NCI-H226 (cell line): ENCODE results near the gene SYT13.

ENCODE experiments used
- DNase-seq: peaks from one replicate; pipeline ENCODE4 v3.0.0-alpha.2; 2015

The SYT13 gene

DNA sequence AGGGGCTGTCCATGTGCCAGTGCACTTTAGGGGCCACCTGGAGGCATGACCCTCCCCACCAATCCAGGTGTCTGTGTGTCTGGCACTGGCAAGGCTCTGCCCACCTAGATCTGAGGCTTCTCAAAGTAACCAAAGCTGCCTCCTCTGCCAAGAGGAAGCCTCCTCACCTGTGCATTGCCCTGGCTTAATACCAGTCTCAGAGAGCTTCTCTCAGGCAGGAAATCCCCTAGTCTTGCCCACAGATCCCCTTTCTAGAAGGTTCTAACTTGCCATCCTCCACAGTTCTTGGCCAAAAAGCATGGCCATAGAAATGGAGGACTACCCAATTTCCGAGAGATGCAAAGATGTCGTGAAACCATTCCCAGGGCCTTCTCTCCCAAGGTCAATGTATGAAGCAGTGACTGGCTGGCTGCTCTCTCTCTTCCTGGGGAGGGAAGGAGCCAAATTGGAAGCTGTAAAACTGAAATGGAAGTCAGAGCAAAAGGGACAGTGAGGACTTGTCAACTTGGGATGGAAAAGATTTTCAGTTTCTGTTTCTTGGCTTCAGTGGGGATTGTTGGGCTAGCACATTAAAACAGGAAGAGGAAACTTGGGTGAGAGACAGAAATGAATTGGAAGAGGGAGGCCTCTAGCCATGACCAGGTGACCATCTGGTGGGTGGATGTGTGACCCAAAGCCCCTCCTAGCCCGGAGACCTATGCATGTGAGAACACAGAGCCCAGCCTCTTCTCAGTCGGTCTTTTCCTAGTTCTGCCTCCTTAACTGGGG is 70.9 kb downstream of the SYT13 start:
- DNase-seq: no peak

DNA sequence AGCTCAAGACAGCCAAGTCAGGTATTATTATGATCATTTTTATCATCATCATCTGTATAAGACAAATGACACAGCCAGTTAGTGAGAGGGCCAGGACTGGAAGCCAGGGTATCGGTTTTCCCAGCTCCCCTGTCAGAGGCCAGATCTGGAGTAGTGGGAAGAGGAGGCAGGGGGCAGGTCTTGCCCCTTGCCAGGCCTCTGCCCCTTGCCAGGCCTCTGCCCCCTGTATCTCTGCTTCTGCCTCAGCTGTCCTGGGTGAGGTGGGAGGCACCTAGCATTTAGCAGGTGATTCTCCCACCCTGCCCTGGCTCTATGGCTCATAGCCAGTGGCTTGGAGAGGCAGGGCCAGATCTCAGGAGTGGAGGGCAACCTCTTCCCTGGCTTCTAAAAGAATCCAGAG is 72.4 kb downstream of the SYT13 start:
- DNase-seq: no peak

DNA sequence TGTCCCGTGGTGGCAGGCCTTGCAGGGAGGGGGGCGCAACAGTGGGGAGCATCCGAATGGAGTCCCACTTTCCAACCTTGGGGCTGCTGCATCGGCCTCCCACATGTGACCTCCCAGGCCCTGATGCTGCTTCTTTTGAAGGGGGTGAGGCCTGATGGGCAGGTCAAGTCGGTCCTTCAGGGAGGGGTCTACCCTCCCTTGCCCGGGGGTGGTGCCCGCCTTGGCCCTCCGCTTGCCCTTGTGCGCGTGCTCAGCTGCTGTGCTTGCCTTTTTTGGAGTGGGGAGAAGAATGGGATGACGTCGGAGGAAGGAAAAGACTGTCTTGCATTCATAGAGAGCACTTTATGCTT is 72.8 kb downstream of the SYT13 start:
- no peak for DNase-seq

DNA sequence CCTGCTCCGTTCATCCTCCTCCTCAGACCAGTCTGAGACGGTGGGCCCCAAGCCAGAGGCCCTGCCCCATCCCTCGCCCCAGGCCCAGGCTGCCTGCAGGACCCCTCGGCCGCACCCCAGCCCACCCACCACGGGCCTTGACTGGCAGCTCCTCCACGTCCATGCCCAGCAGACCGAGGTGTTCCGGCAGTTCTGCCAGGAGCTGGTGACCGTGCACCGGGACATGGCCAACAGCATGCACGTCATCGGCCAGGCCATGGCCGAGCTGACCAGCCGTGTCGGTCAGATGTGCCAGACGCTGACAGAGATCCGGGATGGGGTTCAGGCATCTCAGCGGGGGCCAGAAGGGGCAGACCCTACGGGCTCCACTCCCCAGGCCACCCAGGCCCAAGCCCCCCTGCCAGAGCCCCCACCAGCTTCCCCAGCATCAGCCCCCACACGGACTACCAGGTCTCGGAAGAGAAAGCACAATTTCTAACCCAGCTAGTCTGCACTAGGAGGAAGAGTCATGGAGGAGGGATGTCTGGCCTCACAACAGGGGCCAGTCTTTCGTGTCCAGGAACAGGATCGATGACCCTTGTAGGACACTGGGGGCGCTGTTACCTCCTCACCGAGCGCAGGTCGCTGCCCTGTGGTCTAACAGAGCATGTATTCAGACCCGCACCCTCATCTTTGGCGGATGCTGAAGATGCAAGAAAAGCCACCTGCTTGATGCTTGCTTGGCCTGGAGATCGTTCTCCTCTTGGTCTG is 73.4 kb downstream of the SYT13 start:
- DNase-seq: no peak

DNA sequence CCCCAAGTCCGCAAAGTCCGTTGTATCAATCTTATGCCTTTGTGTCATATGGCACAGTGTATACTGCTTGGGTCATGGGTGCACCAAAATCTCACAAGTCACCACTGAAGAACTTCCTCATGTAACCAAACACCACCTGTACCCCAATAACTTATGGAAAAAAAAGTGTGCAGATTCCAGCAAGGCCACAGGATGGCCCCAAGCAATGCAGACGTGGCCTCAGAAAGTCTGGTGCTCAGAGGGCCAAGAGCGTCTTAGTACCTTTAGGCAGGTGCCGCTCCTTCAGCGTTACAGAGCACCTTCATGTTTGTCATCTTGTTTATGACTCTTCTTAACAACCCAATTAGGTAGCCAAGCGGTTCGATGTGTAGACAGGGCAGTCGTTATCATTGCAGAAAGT is 74.4 kb downstream of the SYT13 start:
- DNase-seq: no peak

DNA sequence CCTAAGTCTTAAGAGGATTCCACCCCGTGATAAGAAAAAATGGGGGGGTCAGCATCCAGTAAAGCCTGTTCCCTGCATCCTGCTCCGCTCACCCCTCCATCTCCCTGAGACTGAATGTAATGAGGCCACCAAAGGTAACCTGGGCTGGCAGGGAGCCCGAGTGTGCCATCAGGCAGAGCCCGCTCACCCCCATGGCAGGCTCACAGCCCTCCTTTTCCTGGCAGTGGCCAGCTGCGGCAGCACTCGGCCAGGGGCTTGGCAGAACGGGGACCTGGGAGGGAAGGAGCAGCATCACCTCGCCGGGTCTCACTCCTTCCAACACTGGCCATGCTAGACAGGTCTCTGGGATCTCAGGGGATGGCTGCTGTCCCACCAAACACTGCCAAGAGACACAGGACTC is 75.3 kb downstream of the SYT13 start:
- no peak for DNase-seq

DNA sequence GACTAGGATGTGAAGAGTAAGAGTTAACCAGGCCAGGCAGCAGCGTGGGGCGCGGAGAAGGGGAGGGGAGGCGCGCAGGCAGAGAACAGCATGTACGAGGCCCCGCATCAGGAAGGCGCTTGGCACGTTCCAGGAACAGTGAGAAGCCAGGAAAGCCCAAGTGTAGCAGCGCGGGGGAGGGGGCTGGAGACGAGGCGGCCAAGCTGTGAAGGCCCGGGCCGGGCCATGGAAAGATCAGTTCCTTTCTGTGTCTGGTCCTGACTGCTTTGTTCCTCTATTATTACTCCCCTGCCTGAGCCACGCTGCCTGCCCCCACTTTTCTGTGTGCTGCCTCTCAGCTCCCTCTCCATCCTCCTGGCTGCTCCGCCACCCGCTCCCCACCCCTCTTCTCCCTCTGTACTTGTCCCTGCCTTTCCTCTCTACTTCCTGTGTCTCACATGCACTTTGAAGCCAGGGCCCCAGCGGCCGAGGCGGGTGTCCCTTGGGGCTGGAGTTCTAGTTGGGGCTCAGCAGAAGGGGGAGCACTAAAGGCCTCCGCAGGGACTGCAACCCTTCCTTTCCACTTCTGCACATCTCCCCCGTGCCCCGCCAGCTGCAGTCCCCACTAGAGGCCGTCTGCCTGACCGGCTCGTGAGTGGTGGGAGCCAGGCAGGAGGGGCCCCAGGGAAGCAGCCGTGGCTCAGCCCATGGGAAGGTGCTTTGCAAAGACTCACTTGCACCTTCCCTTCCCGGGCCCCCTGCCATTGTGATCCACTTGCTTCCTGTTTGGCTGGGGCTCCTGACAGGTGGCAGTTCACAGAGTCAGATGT is 76.0 kb downstream of the SYT13 start:
- no peak for DNase-seq

DNA sequence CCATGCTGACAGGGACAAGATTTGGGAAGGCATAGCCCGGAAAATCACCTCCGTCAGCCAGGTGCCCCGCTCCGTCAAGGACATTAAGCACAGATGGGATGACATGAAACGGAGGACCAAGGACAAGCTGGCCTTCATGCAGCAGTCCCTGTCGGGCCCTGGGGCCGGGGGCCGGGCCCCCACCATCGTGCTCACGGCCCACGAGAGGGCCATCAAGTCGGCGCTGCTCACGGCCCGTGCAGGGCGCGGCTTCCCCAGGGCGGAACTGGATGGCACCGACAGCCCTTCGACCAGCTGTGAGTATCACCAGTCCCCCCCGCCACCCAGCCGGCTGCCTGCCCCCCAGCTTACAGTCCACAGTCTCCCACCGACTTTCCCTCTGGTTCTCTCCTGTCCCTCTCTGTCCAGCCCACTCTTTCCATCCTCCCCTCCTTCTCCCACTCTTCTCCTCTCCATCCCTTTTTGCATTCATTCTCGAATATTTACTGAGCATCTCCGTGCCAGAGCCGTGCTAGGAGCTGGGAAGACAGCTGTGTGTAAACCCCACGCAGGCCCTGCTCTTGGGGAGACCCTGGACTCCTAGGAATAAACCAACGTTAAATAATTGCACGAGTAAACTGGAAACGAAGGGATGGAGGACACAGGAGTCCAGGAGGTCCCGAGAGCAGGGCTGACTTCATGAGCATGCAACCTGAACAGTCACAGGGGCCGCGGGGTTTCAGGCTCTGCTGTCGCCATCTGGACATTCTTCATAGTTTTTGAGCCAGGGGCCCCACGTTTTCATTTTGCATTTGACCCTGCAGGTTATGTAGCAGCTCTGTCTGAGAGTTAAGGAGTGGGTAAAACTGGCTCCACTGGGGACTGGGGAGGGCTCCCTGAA is 76.9 kb downstream of the SYT13 start:
- DNase-seq: no peak

DNA sequence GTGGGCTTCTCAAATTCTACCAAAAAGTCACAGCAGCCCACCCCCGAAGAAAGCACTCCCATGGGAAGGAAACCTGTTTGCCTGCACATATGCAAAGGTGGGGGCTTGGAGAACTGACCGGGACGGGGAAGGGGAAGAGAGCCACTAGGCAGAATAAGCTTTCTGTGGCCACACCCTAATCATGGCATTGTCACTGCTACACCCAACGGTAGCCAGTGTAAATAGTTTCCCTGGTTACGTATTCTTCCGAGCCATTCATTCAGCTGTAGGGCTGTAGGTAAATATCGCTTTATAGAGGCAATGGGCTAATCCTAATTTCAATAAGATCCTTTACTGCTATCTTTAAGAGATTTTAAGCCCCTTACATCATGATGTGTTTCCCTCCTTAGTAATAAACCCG is 78.0 kb downstream of the SYT13 start:
- DNase-seq: no peak

DNA sequence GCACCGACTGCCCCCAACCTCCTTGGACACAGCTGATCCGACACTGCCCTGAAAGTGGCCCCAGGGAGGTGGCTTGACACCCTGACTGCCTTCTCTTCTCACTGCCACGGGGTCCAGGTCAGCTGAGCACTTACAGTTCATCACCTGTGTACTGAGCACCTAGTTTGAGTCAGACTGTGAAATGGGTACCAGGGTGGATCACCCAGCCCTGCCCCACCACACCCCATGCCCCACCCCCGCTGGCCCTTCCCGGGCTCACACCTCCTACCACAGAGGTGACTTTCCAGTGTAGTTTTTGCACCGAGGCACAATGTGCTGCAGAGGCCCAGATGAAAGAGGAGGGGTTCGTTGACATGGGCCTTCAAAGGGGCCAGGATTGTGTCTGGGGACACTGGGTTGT is 80.2 kb downstream of the SYT13 start:
- no peak for DNase-seq

DNA sequence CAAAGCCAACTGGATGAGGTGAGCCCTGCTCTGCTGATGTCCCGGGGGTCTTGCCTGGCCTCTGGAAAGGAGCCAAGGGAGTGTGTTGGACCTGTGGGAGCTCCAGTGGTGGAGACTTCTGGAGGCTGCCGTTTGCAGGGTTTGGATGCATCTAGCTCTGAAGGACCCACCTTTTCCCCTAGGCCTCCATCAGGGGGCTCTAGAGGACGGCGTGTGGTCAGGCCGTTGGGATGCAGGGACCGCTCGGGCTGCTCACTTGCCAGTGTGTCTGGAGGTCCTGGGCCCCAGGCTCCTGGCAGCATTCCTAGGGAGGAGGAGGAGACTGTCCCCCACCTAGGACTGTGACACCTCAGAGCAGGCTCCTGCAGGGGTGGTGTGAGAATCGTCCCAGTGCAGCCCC is 81.4 kb downstream of the SYT13 start:
- no peak for DNase-seq

DNA sequence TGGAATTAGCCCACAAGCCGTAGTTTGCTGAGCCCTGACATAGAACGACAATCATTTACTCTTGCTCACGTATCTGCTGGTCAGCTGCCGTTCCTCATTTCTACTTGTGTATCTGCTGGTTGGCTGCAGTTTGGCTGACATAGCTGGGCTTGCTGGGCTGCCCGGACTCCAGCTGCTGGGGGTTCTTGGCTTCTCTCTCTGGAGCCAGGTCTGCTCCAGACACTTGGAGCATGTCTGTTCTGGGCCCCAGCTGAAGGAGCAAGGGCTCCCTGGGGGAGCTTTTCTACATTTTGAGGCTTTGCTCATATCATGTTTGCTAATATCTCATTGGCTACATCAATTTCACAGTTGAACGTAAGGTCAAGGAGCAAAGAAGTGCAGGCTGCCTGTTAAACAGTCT is 92.4 kb downstream of the SYT13 start:
- DNase-seq: no peak
